ENCODE data around the gene CORO2A.

CORO2A gene

GRCh38 chr9:98219794-98220370, 27.4 kb upstream of the CORO2A start:
- DNase-seq (ENCODE audit: low spot score): no peak
- FAIRE-seq: no peak

- FAIRE-seq (no peak), DNase-seq (ENCODE audit: low spot score) (no peak)
Observed at GRCh38 chr9:98219364-98219716, 26.9 kb upstream of the CORO2A start.

- FAIRE-seq: no peak
Observed at GRCh38 chr9:98218562-98219363, 26.3 kb upstream of the CORO2A start.

GRCh38 chr9:98217255-98217654, 24.8 kb upstream of the CORO2A start:
- no peak for FAIRE-seq
- DNase-seq (ENCODE audit: low spot score): no peak

More at GRCh38 chr9:98218562-98219363, 26.3 kb upstream of the CORO2A start:
- no peak for DNase-seq (ENCODE audit: low spot score)

GRCh38 chr9:98216391-98216790, 24.0 kb upstream of the CORO2A start:
- DNase-seq (ENCODE audit: low spot score) (no peak), FAIRE-seq (no peak)

- DNase-seq (ENCODE audit: low spot score): no peak
- peak; percentile 40 for FAIRE-seq
Observed at GRCh38 chr9:98215821-98216220, 23.4 kb upstream of the CORO2A start.

GRCh38 chr9:98215271-98215670, 22.8 kb upstream of the CORO2A start:
- DNase-seq (ENCODE audit: low spot score) (no peak), FAIRE-seq (no peak)

- FAIRE-seq: no peak
- no peak for DNase-seq (ENCODE audit: low spot score)
Observed at GRCh38 chr9:98214811-98215210, 22.4 kb upstream of the CORO2A start.

GRCh38 chr9:98211260-98211659, 18.8 kb upstream of the CORO2A start:
- no peak for DNase-seq (ENCODE audit: low spot score)
- no peak for FAIRE-seq

- DNase-seq (ENCODE audit: low spot score): no peak
- no peak for FAIRE-seq
Observed at GRCh38 chr9:98210435-98210834, 18.0 kb upstream of the CORO2A start.

GRCh38 chr9:98209530-98209929, 17.1 kb upstream of the CORO2A start:
- DNase-seq (ENCODE audit: low spot score) (no peak), FAIRE-seq (no peak)

- FAIRE-seq (no peak), DNase-seq (ENCODE audit: low spot score) (no peak)
Observed at GRCh38 chr9:98208635-98209034, 16.2 kb upstream of the CORO2A start.

- FAIRE-seq: no peak
- no peak for DNase-seq (ENCODE audit: low spot score)
Observed at GRCh38 chr9:98207606-98208005, 15.2 kb upstream of the CORO2A start.

GRCh38 chr9:98206754-98207153, 14.3 kb upstream of the CORO2A start:
- FAIRE-seq (no peak), DNase-seq (ENCODE audit: low spot score) (no peak)

GRCh38 chr9:98204692-98205091, 12.3 kb upstream of the CORO2A start:
- no peak for DNase-seq (ENCODE audit: low spot score)
- FAIRE-seq: no peak

GRCh38 chr9:98203153-98203552, 10.7 kb upstream of the CORO2A start:
- FAIRE-seq: no peak
- DNase-seq (ENCODE audit: low spot score): no peak

GRCh38 chr9:98202252-98202651, 9.8 kb upstream of the CORO2A start:
- DNase-seq (ENCODE audit: low spot score): no peak
- FAIRE-seq: no peak

- DNase-seq (ENCODE audit: low spot score): no peak
- no peak for FAIRE-seq
Observed at GRCh38 chr9:98201749-98202148, 9.3 kb upstream of the CORO2A start.

GRCh38 chr9:98201102-98201501, 8.7 kb upstream of the CORO2A start:
- FAIRE-seq (no peak), DNase-seq (ENCODE audit: low spot score) (no peak)

- DNase-seq (ENCODE audit: low spot score) (no peak), FAIRE-seq (no peak)
Observed at GRCh38 chr9:98199388-98200033, 7.1 kb upstream of the CORO2A start.

GRCh38 chr9:98195671-98196070, 3.2 kb upstream of the CORO2A start:
- FAIRE-seq: no peak
- DNase-seq (ENCODE audit: low spot score): no peak

GRCh38 chr9:98193336-98193944, 1.0 kb upstream of the CORO2A start:
- DNase-seq (ENCODE audit: low spot score) (no peak), FAIRE-seq (no peak)

Data from urothelium cell line (cell line).